ENCODE results near the gene YBX2.

GRCh38 chr17:7318121-7318860 is 23.9 kb upstream of the YBX2 start:
- no peak for TF ChIP-seq CTCF (IDR thresholded peaks at IDR 0.05; ENCODE audit: low read depth, low read length)
- TF ChIP-seq MAX (IDR thresholded peaks at IDR 0.05; ENCODE audit: low read depth, low read length) = no peak
- TF ChIP-seq POLR2A (IDR thresholded peaks at IDR 0.05; ENCODE audit: extremely low read depth, insufficient read length) = no peak
- TF ChIP-seq MYC (IDR thresholded peaks at IDR 0.05; ENCODE audit: low read depth, low read length) = no peak
